HG02870 (cell line): ENCODE data around the gene HTR5A.
"Not testable (repeated sequence)": the region's sequence is repeated elsewhere in the genome, so short reads cannot be mapped to it uniquely, and the experiment has no call there.

Source experiments
- ATAC-seq: cut with Tn5 transposase; IDR thresholded peaks from one replicate; pipeline ENCODE4 v1.9.1; 2021; ENCODE audit warnings: mild to moderate bottlenecking, moderate library complexity; ENCODE audit not compliant: unreplicated experiment

Gene HTR5A

DNA sequence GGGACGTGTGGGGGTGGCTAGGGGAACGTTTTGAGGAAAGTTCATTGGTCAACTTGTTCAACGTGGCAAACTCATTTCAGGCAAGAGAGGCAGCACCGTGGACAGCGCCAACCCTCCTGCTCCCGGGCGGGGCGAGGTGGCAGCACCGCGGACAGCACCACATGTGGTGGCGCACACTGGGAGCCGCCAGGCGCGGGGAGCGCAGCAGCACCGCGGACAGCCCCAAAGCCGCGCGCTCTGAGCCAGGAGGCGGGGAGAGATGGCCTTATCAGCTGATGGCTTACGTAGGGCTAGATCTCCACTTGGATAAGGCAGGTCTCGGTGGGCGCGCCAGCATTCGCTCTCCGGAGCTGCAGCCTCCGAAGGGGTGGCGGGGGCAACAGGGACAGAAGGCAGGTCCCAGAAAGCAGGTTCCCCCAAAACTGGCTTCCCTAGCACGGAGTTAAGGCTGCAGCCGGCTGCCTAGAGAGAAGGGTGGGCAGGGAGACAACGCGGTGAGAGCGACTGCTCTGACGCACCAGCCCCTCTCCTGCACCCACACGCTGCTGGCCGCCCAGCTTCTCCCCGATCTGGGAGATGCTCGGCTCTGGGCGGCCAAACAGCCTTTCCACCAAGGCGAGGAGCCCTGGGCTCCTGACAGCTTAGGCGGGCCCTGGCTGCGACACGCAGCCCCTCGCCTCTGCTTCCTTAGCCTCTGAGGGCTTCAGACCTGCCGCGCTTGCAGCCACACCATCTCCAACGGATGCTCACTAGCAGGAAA is at the start of gene HTR5A:
TSS of gene HTR5A (plus strand) at position 333 of the 760 bp plus-strand sequence. CDS start 576 bp downstream, outside the sequence.
- ATAC-seq, result peak; percentile 97

GRCh38 chr7:155020996-155021395 is 49.1 kb upstream of the HTR5A start:
- no peak for ATAC-seq

GRCh38 chr7:155021699-155022145 is 48.4 kb upstream of the HTR5A start:
- ATAC-seq, result no peak

- no peak for ATAC-seq
Observed at GRCh38 chr7:155027879-155028278, 42.2 kb upstream of the HTR5A start.

DNA sequence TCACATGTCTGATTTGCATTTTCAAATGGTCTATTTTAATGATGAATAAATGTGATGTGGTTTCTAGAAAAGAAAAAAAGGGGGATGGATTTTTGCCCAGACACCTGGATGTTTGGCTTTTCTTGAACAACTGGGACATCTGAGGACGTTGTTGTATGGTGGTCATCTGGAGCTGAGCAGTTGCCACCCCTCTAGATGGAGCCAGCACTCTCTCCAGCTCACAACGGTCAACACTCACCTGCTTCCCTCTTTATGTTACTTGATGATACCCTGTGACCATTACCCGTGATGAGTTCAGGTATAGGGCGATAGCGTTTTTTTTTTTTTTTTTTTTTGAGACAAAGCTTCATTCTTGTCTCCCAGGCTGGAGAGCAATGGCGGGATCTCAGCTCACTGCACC is 37.1 kb upstream of the HTR5A start:
- ATAC-seq, result no peak

- ATAC-seq, result not testable (repeated sequence)
Observed at GRCh38 chr7:155034495-155034894, 35.6 kb upstream of the HTR5A start.

DNA sequence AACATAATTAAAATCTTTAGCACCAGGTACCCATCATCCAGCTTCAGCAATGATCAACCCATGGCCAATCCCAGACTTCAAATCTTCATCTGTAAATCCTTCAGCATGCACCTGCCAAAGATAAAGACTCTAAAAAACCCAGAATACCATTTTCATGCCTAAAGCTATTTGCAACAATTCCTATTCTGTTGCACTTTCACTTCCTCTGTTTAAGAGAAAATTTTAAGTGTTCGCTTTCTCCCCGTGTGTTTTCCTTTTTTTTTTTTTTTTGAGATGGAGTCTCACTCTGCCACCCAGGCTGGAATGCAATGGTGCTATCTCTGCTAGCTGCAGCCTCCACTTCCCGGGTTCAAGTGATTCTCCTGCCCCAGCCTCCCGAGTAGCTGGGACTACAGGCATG is 31.8 kb upstream of the HTR5A start:
- ATAC-seq, result no peak

DNA sequence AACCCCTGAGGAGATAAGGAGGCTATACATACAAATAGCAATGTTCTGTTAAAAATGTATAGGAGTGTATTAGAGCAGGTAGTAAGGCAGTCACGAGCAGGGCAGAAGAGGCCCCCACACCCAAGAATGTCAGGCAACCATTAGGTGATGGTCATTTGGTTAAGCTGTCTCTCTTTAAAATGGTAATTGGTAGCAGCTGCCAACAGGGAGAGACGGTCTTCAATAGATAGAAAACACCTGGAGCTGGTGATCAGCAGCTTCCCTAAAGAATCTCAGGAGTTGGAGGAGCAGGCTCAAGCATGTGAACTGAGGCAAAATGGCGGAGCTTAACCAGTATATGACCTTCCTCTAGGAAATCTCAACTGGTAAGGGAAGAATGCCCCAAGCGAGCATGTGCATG is 26.4 kb upstream of the HTR5A start:
- ATAC-seq, result no peak

- no peak for ATAC-seq
Observed at GRCh38 chr7:155048006-155048405, 22.1 kb upstream of the HTR5A start.

- no peak for ATAC-seq
Observed at GRCh38 chr7:155051355-155051754, 18.8 kb upstream of the HTR5A start.

DNA sequence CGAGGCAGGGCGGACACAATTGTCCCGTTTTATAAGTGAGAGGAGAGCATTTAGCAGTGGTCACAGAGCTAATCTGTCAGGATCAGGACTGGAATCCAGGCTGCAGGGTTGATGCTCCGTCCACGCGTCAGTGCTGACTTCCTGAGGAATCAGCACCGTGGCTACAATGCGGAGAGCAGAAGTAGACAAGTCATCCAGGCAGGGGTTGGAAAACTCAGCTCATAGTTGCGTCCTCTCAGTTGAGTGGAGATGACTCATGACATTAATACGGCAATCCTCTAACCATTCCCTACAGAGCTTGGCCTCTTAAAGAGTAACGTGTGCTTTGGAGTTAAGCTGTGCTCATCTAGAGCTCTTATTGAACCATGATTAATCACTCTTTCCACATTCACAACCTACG is 17.1 kb upstream of the HTR5A start:
- no peak for ATAC-seq

- no peak for ATAC-seq
Observed at GRCh38 chr7:155054761-155055160, 15.4 kb upstream of the HTR5A start.

GRCh38 chr7:155057076-155057475 is 13.0 kb upstream of the HTR5A start:
- ATAC-seq, result no peak

DNA sequence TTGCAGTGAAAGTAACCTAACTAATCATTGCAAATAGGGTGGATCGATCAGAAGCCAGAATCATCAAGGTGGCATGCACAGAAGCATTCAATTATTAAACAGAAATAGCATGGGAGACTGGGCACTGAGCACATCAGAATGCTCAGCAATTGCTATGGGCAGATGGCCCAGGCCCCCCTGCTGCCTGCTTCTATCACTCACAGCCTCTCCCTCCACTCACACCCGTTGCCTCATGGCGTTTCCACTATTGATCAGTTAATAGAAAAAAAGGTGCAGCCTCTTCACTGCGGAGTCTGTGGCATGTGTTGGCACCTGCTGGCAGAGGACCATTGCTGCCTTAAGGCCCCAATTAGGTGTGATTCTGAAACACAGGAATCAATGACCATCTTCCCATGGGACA is 11.2 kb upstream of the HTR5A start:
- no peak for ATAC-seq

DNA sequence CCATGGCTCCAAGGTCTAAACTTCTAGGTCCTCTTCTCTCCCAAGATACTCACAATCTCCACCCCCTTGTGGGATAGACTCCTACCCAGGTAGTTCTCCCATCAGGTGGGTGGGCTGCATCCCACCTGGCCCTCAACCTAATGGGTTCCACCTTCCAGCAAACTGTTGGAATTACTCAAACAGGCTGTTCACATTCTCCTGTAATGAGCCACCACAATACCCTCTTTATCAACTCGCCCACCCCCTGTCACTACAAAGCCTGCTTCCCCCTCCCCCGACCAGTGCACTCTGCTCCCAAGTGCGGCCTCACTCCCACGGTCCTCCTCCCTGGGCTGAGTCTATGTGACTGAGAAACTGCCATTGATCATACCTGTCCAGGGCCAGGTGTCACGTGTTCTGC is 10.4 kb upstream of the HTR5A start:
- no peak for ATAC-seq

DNA sequence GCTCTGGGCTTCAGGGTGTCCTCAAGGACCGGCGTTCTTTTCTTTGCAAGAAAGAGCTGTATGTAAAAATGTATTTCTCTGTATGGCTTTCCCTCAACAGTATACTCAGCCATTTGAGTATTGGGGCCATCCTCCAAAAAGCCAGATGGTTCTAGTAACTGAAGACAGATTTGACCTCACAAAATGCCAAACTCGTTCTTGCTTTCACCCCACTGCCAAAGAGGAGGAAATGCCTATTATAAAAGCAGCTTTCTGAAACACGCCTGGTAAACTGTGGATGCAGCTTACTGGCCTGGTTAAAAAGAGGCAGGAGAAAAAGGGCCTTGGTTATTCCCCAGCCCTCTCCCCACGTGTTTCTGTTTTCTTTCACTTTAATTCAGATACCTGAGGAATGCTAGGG is 7.7 kb upstream of the HTR5A start:
- ATAC-seq, result no peak

GRCh38 chr7:155064186-155064585 is 5.9 kb upstream of the HTR5A start:
- ATAC-seq, result no peak

GRCh38 chr7:155066417-155066950 is 3.6 kb upstream of the HTR5A start:
- no peak for ATAC-seq

- ATAC-seq, result no peak
Observed at GRCh38 chr7:155071121-155071651, 1.1 kb downstream of the HTR5A start.

DNA sequence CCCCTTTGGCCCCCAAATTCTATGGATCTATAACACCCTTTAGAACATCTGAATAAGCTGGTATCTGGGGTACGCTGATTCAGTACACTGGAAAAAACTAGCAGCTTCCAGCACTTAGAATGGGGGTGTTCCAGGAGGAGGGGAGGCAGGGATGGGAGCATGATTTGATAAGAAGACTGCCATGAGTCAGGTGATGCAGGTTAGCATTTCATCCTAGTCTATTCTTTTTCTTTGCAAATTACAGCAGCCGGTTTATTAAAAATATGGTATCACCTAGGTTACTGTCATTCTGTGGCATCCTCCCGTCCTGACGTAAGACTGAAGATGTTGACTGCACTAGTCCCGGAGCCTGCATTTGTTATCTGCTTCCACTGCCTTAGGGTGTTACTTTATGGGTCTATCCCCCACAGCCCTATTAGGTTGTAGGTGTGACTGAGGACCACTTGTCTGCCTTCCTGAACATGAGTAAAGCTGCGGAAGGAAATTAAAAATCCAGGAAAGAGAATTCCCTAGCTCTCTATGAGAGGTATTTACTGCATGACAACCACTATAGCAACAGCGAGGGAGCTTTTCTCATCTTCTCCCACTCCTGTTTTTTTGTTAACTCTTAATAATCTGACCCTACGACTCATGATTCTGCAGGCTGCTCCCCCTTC is 1.9 kb downstream of the HTR5A start:
- ATAC-seq, result no peak

- ATAC-seq, result no peak
Observed at GRCh38 chr7:155073922-155074321, 3.8 kb downstream of the HTR5A start.

- no peak for ATAC-seq
Observed at GRCh38 chr7:155084021-155084420, 13.9 kb downstream of the HTR5A start.
